Body of pancreas (tissue), 4 donors: ENCODE data around the gene ATG3.

Source experiments
- CTCF ChIP-seq, 7 experiments: fragments of 450-650 bp in 4 of 7; fragments of 200-600 bp in 3 of 7; sonication (generic) in 3 of 7; IDR thresholded peaks; one replicate each; pipeline ENCODE4 v1.5.1; 2016 to 2019; ENCODE audit warnings: antibody characterized with exemption in 7 of 7
- POLR2A ChIP-seq, 3 donors: fragments of 450-650 bp; IDR thresholded peaks; one replicate each; pipeline ENCODE4 v1.6.1; 2016; ENCODE audit warnings: antibody characterized with exemption in 3 of 3, mild to moderate bottlenecking in 2 of 3

DNA sequence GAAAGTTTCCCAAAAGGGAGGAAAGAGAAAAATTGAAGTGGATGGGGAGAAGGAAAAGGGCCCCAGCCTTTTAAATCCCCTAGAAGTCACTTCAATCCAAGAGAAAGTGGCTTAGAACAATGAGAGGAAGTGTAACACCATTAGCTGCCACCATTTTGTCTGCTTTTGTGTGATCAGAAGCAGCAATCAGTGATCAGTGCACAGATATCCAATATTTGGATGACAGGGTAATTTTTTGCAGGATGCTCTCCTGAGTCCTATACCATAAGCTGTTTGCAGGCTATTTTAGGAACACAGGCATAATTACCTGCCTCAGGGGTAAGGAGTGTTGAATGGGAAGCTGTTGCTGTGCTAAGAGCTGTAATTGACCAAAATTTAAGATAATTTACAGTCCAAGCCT lies 31.5 kb upstream of the ATG3 start:
- TF ChIP-seq POLR2A (IDR thresholded peaks at IDR 0.05) (no peak), CTCF (IDR thresholded peaks at IDR 0.05) (no peak)
